Measurements from ENCODE around the gene OCRL.

Gene OCRL

GRCh38 chrX:129638917-129639316 is 98.9 kb downstream of the OCRL start:
- DNase-seq, result no peak

GRCh38 chrX:129640737-129641136 is 100.7 kb downstream of the OCRL start:
- DNase-seq, result no peak

GRCh38 chrX:129641469-129641868 is 101.4 kb downstream of the OCRL start:
- no peak for DNase-seq

- no peak for DNase-seq
These were observed 101.9 kb downstream of the OCRL start for GRCh38 chrX:129641941-129642340.

Measured in hippocampal formation (tissue), 2 donors.